IMR-90 (cell line): ENCODE measurements around the gene PRKACB. TPM values are rescaled to one million over a fixed set of nuclear protein-coding genes. Genes with fewer than 3 reads are reported as not detected.

Source experiments
- ATAC-seq: fragments of 200-7000 bp; cut with Tn5 transposase; 2 replicates; pipeline ENCODE4 v1.9.1; 2020; ENCODE audit warnings: low read depth, mild to moderate bottlenecking, moderate library complexity
- BruUV-seq: library from RNA; stranded (reverse); fragments of 400-500 nt; replicated peaks from 2 replicates; lab custom pipeline; 2021; lab: Mats Ljungman, UMichigan
- CTCF ChIA-PET: fragments of 300-600 bp; formaldehyde crosslinking; extraction: SDS; loops from one replicate; lab custom pipeline; 2021; ENCODE audit warnings: antibody characterized with exemption; lab: Yijun Ruan, JAX
- POLR2A ChIA-PET: fragments of 300-600 bp; sonication (Branson Sonifier 250); formaldehyde crosslinking; loops from one replicate; lab custom pipeline; 2022; ENCODE audit warnings: antibody characterized with exemption; ENCODE audit not compliant: unreplicated experiment; lab: Charles Lee
- DNase-seq: peaks from one replicate; pipeline ENCODE4 v3.0.0; 2013
- H2AFZ ChIP-seq: replicated peaks from 2 replicates; pipeline ENCODE3; 2013; ENCODE audit warnings: low read length, mild to moderate bottlenecking; ENCODE audit not compliant: poor library complexity
- H2AK5ac ChIP-seq: 2 replicates; pipeline ENCODE4 v1.6.1; 2013; ENCODE audit warnings: low read depth, low read length, inconsistent platforms
- H2AK9ac ChIP-seq: replicated peaks from 2 replicates; pipeline ENCODE3; 2013; ENCODE audit warnings: mild to moderate bottlenecking, low read depth, low read length, moderate library complexity; ENCODE audit not compliant: poor library complexity
- H2BK120ac ChIP-seq: 2 replicates; pipeline ENCODE4 v1.6.1; 2013; ENCODE audit warnings: low read depth, low read length, inconsistent platforms
- H2BK15ac ChIP-seq: 3 replicates; pipeline ENCODE4 v1.6.1; 2013; ENCODE audit warnings: low read depth, low read length, inconsistent platforms
- H2BK20ac ChIP-seq: 2 replicates; pipeline ENCODE4 v1.6.1; 2013; ENCODE audit warnings: low read depth, mild to moderate bottlenecking, inconsistent platforms, low read length, moderate library complexity
- H2BK5ac ChIP-seq: 2 replicates; pipeline ENCODE4 v1.6.1; 2013; ENCODE audit warnings: mild to moderate bottlenecking, low read depth, low read length, inconsistent platforms; ENCODE audit not compliant: poor library complexity, severe bottlenecking
- H3K14ac ChIP-seq: replicated peaks from 2 replicates; pipeline ENCODE4 v1.6.1; 2013; ENCODE audit warnings: low read depth, low read length, inconsistent platforms
- H3K18ac ChIP-seq: 2 replicates; pipeline ENCODE4 v1.6.1; 2013; ENCODE audit warnings: low read depth, low read length, control low read depth
- H3K23ac ChIP-seq: 2 replicates; pipeline ENCODE4 v1.6.1; 2013; ENCODE audit warnings: low read depth, low read length, inconsistent platforms
- H3K27ac ChIP-seq: 2 replicates; pipeline ENCODE4 v1.5.1; 2013; ENCODE audit warnings: mild to moderate bottlenecking, control low read depth, low read length; ENCODE audit not compliant: insufficient read depth
- H3K27me3 ChIP-seq: 2 replicates; pipeline ENCODE4 v1.6.1; 2013; ENCODE audit warnings: low read length; ENCODE audit not compliant: control insufficient read depth, insufficient read depth
- H3K36me3 ChIP-seq: 2 replicates; pipeline ENCODE4 v1.6.1; 2013; ENCODE audit warnings: low read length, mixed read lengths; ENCODE audit not compliant: control insufficient read depth, insufficient read depth
- H3K4ac ChIP-seq: 2 replicates; pipeline ENCODE4 v1.6.1; 2013; ENCODE audit warnings: low read depth, low read length, inconsistent platforms
- H3K4me1 ChIP-seq: 2 replicates; pipeline ENCODE4 v1.6.1; 2013; ENCODE audit warnings: low read length, mixed read lengths; ENCODE audit not compliant: control insufficient read depth, insufficient read depth
- H3K4me2 ChIP-seq: 2 replicates; pipeline ENCODE4 v1.6.1; 2013; ENCODE audit warnings: low read depth, mild to moderate bottlenecking, control low read depth, low read length, moderate library complexity
- H3K4me3 ChIP-seq: 2 replicates; pipeline ENCODE4 v1.5.1; 2013; ENCODE audit warnings: low read depth, mild to moderate bottlenecking, control low read depth, low read length, moderate library complexity; ENCODE audit not compliant: insufficient read depth
- H3K56ac ChIP-seq: 2 replicates; pipeline ENCODE4 v1.6.1; 2013; ENCODE audit warnings: low read length, inconsistent platforms; ENCODE audit not compliant: insufficient read depth; ENCODE audit errors: extremely low read depth
- H3K79me1 ChIP-seq, 2 experiments: 2 replicates each; pipeline ENCODE4 v1.6.1; 2013; ENCODE audit warnings: low read length in 2 of 2, inconsistent platforms in 1 of 2, low read depth in 1 of 2
- H3K9ac ChIP-seq: 2 replicates; pipeline ENCODE4 v1.6.1; 2013; ENCODE audit warnings: low read depth, low read length, control low read depth
- H3K9me1 ChIP-seq: 2 replicates; pipeline ENCODE4 v1.6.1; 2013; ENCODE audit warnings: low read length, inconsistent platforms; ENCODE audit not compliant: insufficient read depth
- H3K9me3 ChIP-seq: 2 replicates; pipeline ENCODE4 v1.6.1; 2013; ENCODE audit warnings: low read length; ENCODE audit not compliant: control insufficient read depth, insufficient read depth
- H4K20me1 ChIP-seq: 2 replicates; pipeline ENCODE4 v1.6.1; 2013; ENCODE audit warnings: low read length, inconsistent platforms; ENCODE audit not compliant: insufficient read depth
- H4K5ac ChIP-seq: 2 replicates; pipeline ENCODE4 v1.6.1; 2013; ENCODE audit warnings: mild to moderate bottlenecking, low read depth, low read length, control low read depth
- H4K8ac ChIP-seq, 2 experiments: 2 replicates each; pipeline ENCODE4 v1.6.1; 2013; ENCODE audit warnings: low read depth in 2 of 2, low read length in 2 of 2, control low read depth in 1 of 2, inconsistent platforms in 1 of 2
- H4K91ac ChIP-seq: 2 replicates; pipeline ENCODE4 v1.6.1; 2013; ENCODE audit warnings: low read depth, low read length, inconsistent platforms; ENCODE audit not compliant: insufficient read depth
- FOS ChIP-seq: fragments of 150-350 bp; IDR thresholded peaks from 2 replicates; pipeline ENCODE4 v1.6.1; 2016; ENCODE audit warnings: low read depth, low read length
- MXI1 ChIP-seq: IDR thresholded peaks from 2 replicates; pipeline ENCODE4 v1.6.1; 2012; ENCODE audit warnings: low read depth, mild to moderate bottlenecking, low read length, moderate library complexity, borderline replicate concordance
- POLR2A ChIP-seq: IDR thresholded peaks from 2 replicates; pipeline ENCODE4 v1.6.1; 2012; ENCODE audit warnings: mild to moderate bottlenecking, low read depth, low read length
- RAD21 ChIP-seq: IDR thresholded peaks from 2 replicates; pipeline ENCODE4 v1.6.1; 2012; ENCODE audit warnings: low read length, improper control_type of control experiment
- RFX5 ChIP-seq: IDR thresholded peaks from 2 replicates; pipeline ENCODE4 v1.8.0; 2012; ENCODE audit warnings: low read depth, mild to moderate bottlenecking, low read length, moderate library complexity
- SMC3 ChIP-seq: fragments of 150-350 bp; IDR thresholded peaks from 2 replicates; pipeline ENCODE4 v1.6.1; 2016; ENCODE audit warnings: low read depth, mild to moderate bottlenecking, antibody characterized with exemption, low read length, moderate library complexity
- WGBS, 2 experiments: methylation state at CpG; one replicate each; pipeline versions ENCODE4 v1.1.5 to v1.1.7; 2013; ENCODE audit warnings: missing lambda C conversion rate in 2 of 2; ENCODE audit not compliant: insufficient read length in 1 of 2; ENCODE audit errors: extremely low coverage in 2 of 2; 5-methylcytosine and 5-hydroxymethylcytosine counted together
- dilution Hi-C: fragments of 300-500 bp; cut with HindIII; formaldehyde crosslinking; loops from one replicate; pipeline ENCODE4 v1.14.3; 2018; ENCODE audit warnings: low sequenced_read_pairs; ENCODE audit not compliant: unreplicated experiment
- in situ Hi-C: fragments of 300-500 bp; cut with MboI; formaldehyde crosslinking; loops from 3 replicates; pipeline ENCODE4 v1.14.3; 2019; ENCODE audit warnings: low sequenced_read_pairs, inconsistent platforms, mixed read lengths
- intact Hi-C: fragments of 100-400 bp; cut with micrococcal nuclease; formaldehyde crosslinking; loops from 2 replicates; pipeline ENCODE4 v1.10.0; 2022
- polyA plus RNA-seq, 3 experiments: library from polyadenylated mRNA; depleted of rRNA; stranded (reverse); fragments of >200 nt; gene quantifications; 2 replicates each; pipeline ENCODE4 v1.2.3, GENCODE V29; 2012; ENCODE audit warnings: low replicate concordance in 1 of 3
- total RNA-seq: library from RNA; depleted of rRNA; stranded (reverse); fragments of >200 nt; gene quantifications from 2 replicates; pipeline ENCODE4 v1.2.3, GENCODE V29; 2012
- TF ChIP-seq, protein P1 (sequence below): fragments of 150-350 bp; IDR thresholded peaks from 2 replicates; pipeline ENCODE4 v1.6.1; 2017; ENCODE audit warnings: mild to moderate bottlenecking, antibody characterized with exemption, low read length, low read depth
- TF ChIP-seq, protein P2 (sequence below): conservative IDR thresholded peaks from 2 replicates; pipeline ENCODE4 v1.5.1; 2012; ENCODE audit warnings: mild to moderate bottlenecking, low read depth, low read length, improper control_type of control experiment

Gene PRKACB
- total and polyA plus RNA-seq, 2 of the 4 experiments (the other 2 are of a cell fraction): 8.2 to 8.3 TPM

DNA sequence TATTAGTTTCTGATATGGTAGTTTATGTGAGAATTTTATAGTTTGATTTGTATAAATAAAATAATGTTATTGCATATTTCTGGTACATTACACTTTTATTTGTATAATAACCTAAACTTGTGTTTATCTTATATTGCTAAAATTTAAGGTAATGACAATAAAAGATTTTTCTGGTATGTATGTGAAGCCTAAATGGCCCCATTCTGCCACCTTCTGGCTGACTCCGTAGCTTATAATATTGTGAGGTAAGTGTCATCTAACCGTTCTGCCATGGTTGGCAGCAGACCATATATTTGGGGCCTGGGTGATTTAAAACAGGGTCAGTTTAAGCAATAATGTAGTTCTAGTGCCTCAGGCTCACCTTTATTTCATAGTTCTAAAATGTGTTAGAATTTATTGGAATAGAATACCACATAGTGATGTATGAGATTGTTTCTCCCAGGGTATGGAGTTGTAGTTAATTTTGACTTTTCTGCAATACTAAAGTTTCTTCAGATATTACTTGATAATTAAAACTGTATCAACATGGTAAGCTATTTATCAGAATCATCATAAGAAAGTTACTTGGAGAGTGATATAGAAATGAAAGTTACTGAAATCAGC is 21.2 kb upstream of the PRKACB start:
- Histone ChIP-seq H4K5ac (no peak overlapping the region), H4K8ac (no peak overlapping the region), H2BK5ac (no peak overlapping the region), H3K4me3 (no peak overlapping the region), H3K56ac (no peak overlapping the region), H3K36me3 (no peaks in the 10 kb centered on the region), H3K79me1 (peaks cover 2 to 6% of the 10 kb centered on the region in 2 experiments; a peak in 1 of 4 replicates), H3K9ac (no peak overlapping the region), H3K27ac (no peak overlapping the region), H3K18ac (no peak overlapping the region), H2AK5ac (no peak overlapping the region), H2AFZ (no peak overlapping the region), H3K4ac (no peak overlapping the region), H2BK120ac (no peak overlapping the region), H3K9me1 (no peaks in the 10 kb centered on the region; the same call in 1 of the 2 replicates), H2BK15ac (no peak overlapping the region), H3K27me3 (no peaks in the 10 kb centered on the region), H2AK9ac (no peak overlapping the region), H3K4me2 (no peak overlapping the region), H3K9me3 (no peaks in the 10 kb centered on the region), H2BK20ac (no peak overlapping the region), H4K20me1 (no peaks in the 10 kb centered on the region), H3K14ac (no peak overlapping the region), H3K23ac (no peak overlapping the region), H3K4me1 (peaks cover 3% of the 10 kb centered on the region), H4K91ac (no peak overlapping the region)
- no CpG with 5 or more reads among the region's 2 CpGs for WGBS, 2 experiments
- TF ChIP-seq RFX5 (no peak), RAD21 (peak; percentile 84), POLR2A (no peak), MXI1 (no peak), FOS (no peak), SMC3 (peak; percentile 92)
- TF ChIP-seq, protein P1, sequence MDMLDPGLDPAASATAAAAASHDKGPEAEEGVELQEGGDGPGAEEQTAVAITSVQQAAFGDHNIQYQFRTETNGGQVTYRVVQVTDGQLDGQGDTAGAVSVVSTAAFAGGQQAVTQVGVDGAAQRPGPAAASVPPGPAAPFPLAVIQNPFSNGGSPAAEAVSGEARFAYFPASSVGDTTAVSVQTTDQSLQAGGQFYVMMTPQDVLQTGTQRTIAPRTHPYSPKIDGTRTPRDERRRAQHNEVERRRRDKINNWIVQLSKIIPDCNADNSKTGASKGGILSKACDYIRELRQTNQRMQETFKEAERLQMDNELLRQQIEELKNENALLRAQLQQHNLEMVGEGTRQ: no peak
- TF ChIP-seq, protein P2, sequence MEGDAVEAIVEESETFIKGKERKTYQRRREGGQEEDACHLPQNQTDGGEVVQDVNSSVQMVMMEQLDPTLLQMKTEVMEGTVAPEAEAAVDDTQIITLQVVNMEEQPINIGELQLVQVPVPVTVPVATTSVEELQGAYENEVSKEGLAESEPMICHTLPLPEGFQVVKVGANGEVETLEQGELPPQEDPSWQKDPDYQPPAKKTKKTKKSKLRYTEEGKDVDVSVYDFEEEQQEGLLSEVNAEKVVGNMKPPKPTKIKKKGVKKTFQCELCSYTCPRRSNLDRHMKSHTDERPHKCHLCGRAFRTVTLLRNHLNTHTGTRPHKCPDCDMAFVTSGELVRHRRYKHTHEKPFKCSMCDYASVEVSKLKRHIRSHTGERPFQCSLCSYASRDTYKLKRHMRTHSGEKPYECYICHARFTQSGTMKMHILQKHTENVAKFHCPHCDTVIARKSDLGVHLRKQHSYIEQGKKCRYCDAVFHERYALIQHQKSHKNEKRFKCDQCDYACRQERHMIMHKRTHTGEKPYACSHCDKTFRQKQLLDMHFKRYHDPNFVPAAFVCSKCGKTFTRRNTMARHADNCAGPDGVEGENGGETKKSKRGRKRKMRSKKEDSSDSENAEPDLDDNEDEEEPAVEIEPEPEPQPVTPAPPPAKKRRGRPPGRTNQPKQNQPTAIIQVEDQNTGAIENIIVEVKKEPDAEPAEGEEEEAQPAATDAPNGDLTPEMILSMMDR: peak; percentile 79
- intact Hi-C loops (loop anchor here (1.0 to 5.0 kb wide), 4 partner anchors 46 to 218 kb away; partner anchors contain the start of gene TTLL7), in situ Hi-C loops (loop anchor here (5.0 kb wide), 1 partner anchor 201 kb away; no protein-coding TSS in a partner anchor), dilution Hi-C loops (no loop called here)
- no TSS peak for BruUV-seq
- ChIA-PET POLR2A (no interaction called here), CTCF (interaction anchor here (0.6 to 1.0 kb wide), 4 partner anchors 9 to 196 kb away, joined by 3 to 4 read pairs (median 3); no protein-coding TSS in a partner anchor)
- DNase-seq (peak; percentile 58), ATAC-seq (peak; percentile 81)
